Measurements from ENCODE around the gene ARHGDIG.

ARHGDIG gene

GRCh38 chr16:293043-293775, 12.8 kb downstream of the ARHGDIG start:
- H3K4me3 Mint-ChIP-seq = no peak overlapping the region
- no peaks in the 10 kb centered on the region for H3K9me3 Mint-ChIP-seq
- no peak for TF ChIP-seq CTCF (IDR thresholded peaks at IDR 0.05)
- no peaks in the 10 kb centered on the region for H3K4me1 Mint-ChIP-seq
- no peaks in the 10 kb centered on the region for H3K27me3 Mint-ChIP-seq (ENCODE audit: low read depth, poor library complexity)
- peaks cover 4% of the 10 kb centered on the region for H3K36me3 Mint-ChIP-seq (ENCODE audit: low read depth)
- no peak overlapping the region for H3K27ac Mint-ChIP-seq
- no peak for DNase-seq

GRCh38 chr16:296276-296675, 15.9 kb downstream of the ARHGDIG start:
- Mint-ChIP-seq H3K27me3 (ENCODE audit: low read depth, poor library complexity) (no peaks in the 10 kb centered on the region), H3K4me3 (no peak overlapping the region), H3K36me3 (ENCODE audit: low read depth) (peaks cover 4% of the 10 kb centered on the region), H3K9me3 (no peaks in the 10 kb centered on the region), H3K27ac (no peak overlapping the region), H3K4me1 (no peaks in the 10 kb centered on the region)
- DNase-seq = no peak
- no peak for TF ChIP-seq CTCF (IDR thresholded peaks at IDR 0.05)

- no peak overlapping the region for H3K27ac Mint-ChIP-seq
- no peaks in the 10 kb centered on the region for H3K4me1 Mint-ChIP-seq
- H3K4me3 Mint-ChIP-seq = no peak overlapping the region
- no peaks in the 10 kb centered on the region for H3K9me3 Mint-ChIP-seq
- peaks cover 4% of the 10 kb centered on the region for H3K36me3 Mint-ChIP-seq (ENCODE audit: low read depth)
- no peak for TF ChIP-seq CTCF (IDR thresholded peaks at IDR 0.05)
- no peaks in the 10 kb centered on the region for H3K27me3 Mint-ChIP-seq (ENCODE audit: low read depth, poor library complexity)
- DNase-seq = no peak
Measured at GRCh38 chr16:296806-297510, 16.6 kb downstream of the ARHGDIG start.

GRCh38 chr16:297832-298231, 17.4 kb downstream of the ARHGDIG start:
- DNase-seq = no peak
- Mint-ChIP-seq H3K9me3 (no peaks in the 10 kb centered on the region), H3K27ac (no peak overlapping the region), H3K27me3 (ENCODE audit: low read depth, poor library complexity) (no peaks in the 10 kb centered on the region), H3K4me3 (no peak overlapping the region), H3K4me1 (no peaks in the 10 kb centered on the region), H3K36me3 (ENCODE audit: low read depth) (no peaks in the 10 kb centered on the region)
- TF ChIP-seq CTCF (IDR thresholded peaks at IDR 0.05) = no peak

GRCh38 chr16:301235-301634, 20.8 kb downstream of the ARHGDIG start:
- Mint-ChIP-seq H3K36me3 (ENCODE audit: low read depth) (peaks cover 18% of the 10 kb centered on the region), H3K4me3 (no peak overlapping the region), H3K9me3 (no peaks in the 10 kb centered on the region), H3K4me1 (peaks cover 4% of the 10 kb centered on the region), H3K27me3 (ENCODE audit: low read depth, poor library complexity) (no peaks in the 10 kb centered on the region), H3K27ac (no peak overlapping the region)
- no peak for TF ChIP-seq CTCF (IDR thresholded peaks at IDR 0.05)
- DNase-seq = no peak

- no peak for DNase-seq
- peaks cover 21% of the 10 kb centered on the region for H3K36me3 Mint-ChIP-seq (ENCODE audit: low read depth)
- H3K27ac Mint-ChIP-seq = no peak overlapping the region
- no peak for TF ChIP-seq CTCF (IDR thresholded peaks at IDR 0.05)
- no peak overlapping the region for H3K4me3 Mint-ChIP-seq
- no peaks in the 10 kb centered on the region for H3K9me3 Mint-ChIP-seq
- no peaks in the 10 kb centered on the region for H3K27me3 Mint-ChIP-seq (ENCODE audit: low read depth, poor library complexity)
- H3K4me1 Mint-ChIP-seq = peaks cover 9% of the 10 kb centered on the region
Measured at GRCh38 chr16:301950-302349, 21.6 kb downstream of the ARHGDIG start.

Data from nephron progenitor cell (in vitro differentiated cells).